HG02798 (cell line): ENCODE results near the gene AIFM2.
A peak's percentile ranks its signal among the peaks of the same experiment; 100 is the strongest.

Source experiments
- ATAC-seq: cut with Tn5 transposase; IDR thresholded peaks from one replicate; pipeline ENCODE4 v1.9.1; 2021; ENCODE audit warnings: mild to moderate bottlenecking; ENCODE audit not compliant: unreplicated experiment, poor library complexity

Gene AIFM2

GRCh38 chr10:70146489-70147258, 14.0 kb upstream of the AIFM2 start, which contains the start of gene TYSND1:
TYSND1 (minus strand) TSS chr10:70146700; CDS start chr10:70146586, 114 bp downstream.
- ATAC-seq, result peak; percentile 94

GRCh38 chr10:70145666-70146488, 13.3 kb upstream of the AIFM2 start:
- ATAC-seq, result peak; percentile 54

GRCh38 chr10:70145166-70145665, 12.6 kb upstream of the AIFM2 start:
- ATAC-seq, result peak; percentile 7

GRCh38 chr10:70144372-70145110, 11.9 kb upstream of the AIFM2 start:
- ATAC-seq, result no peak

- no peak for ATAC-seq
Observed at GRCh38 chr10:70142555-70142954, 9.9 kb upstream of the AIFM2 start.

- no peak for ATAC-seq
Observed at GRCh38 chr10:70140297-70140696, 7.7 kb upstream of the AIFM2 start.

- ATAC-seq, result no peak
Observed at GRCh38 chr10:70139997-70140250, 7.3 kb upstream of the AIFM2 start.

GRCh38 chr10:70139151-70139996, 6.7 kb upstream of the AIFM2 start:
- ATAC-seq, result no peak

- ATAC-seq, result no peak
Observed at GRCh38 chr10:70137927-70138883, 5.6 kb upstream of the AIFM2 start.

GRCh38 chr10:70137135-70137534, 4.5 kb upstream of the AIFM2 start:
- no peak for ATAC-seq

- no peak for ATAC-seq
Observed at GRCh38 chr10:70135684-70136083, 3.1 kb upstream of the AIFM2 start.

- no peak for ATAC-seq
Observed at GRCh38 chr10:70135046-70135445, 2.4 kb upstream of the AIFM2 start.

GRCh38 chr10:70131560-70131937, 1.1 kb downstream of the AIFM2 start:
- ATAC-seq, result no peak

- ATAC-seq, result no peak
Observed at GRCh38 chr10:70130878-70131559, 1.6 kb downstream of the AIFM2 start.

GRCh38 chr10:70126700-70127395, 5.8 kb downstream of the AIFM2 start:
- ATAC-seq, result no peak

GRCh38 chr10:70125918-70126552, 6.6 kb downstream of the AIFM2 start:
- ATAC-seq, result no peak

- ATAC-seq, result no peak
Observed at GRCh38 chr10:70124918-70125317, 7.7 kb downstream of the AIFM2 start.
